RWPE1 (cell line): Measurements from ENCODE around the gene GPER1.

Source experiments
- CTCF ChIA-PET: fragments of 350-600 bp; sonication (Branson Sonifier 250); formaldehyde crosslinking; extraction: SDS; loops from one replicate; lab custom pipeline; 2021; lab: Yijun Ruan, JAX
- POLR2A ChIA-PET: fragments of 400-600 bp; formaldehyde crosslinking; extraction: SDS; loops from one replicate; lab custom pipeline; 2020; ENCODE audit warnings: antibody characterized with exemption; ENCODE audit not compliant: low non-redundant PET; lab: Yijun Ruan, JAX
- DNase-seq: peaks from one replicate; pipeline ENCODE4 v3.0.0; 2012; ENCODE audit warnings: low spot score
- H3K27ac ChIP-seq: fragments of 450-650 bp; 2 replicates; pipeline ENCODE4 v1.5.1; 2017
- TF ChIP-seq, protein P1 (sequence below): fragments of 450-650 bp; conservative IDR thresholded peaks from 2 replicates; pipeline ENCODE4 v1.5.1; 2017; ENCODE audit warnings: low read depth, mild to moderate bottlenecking

The GPER1 gene

DNA sequence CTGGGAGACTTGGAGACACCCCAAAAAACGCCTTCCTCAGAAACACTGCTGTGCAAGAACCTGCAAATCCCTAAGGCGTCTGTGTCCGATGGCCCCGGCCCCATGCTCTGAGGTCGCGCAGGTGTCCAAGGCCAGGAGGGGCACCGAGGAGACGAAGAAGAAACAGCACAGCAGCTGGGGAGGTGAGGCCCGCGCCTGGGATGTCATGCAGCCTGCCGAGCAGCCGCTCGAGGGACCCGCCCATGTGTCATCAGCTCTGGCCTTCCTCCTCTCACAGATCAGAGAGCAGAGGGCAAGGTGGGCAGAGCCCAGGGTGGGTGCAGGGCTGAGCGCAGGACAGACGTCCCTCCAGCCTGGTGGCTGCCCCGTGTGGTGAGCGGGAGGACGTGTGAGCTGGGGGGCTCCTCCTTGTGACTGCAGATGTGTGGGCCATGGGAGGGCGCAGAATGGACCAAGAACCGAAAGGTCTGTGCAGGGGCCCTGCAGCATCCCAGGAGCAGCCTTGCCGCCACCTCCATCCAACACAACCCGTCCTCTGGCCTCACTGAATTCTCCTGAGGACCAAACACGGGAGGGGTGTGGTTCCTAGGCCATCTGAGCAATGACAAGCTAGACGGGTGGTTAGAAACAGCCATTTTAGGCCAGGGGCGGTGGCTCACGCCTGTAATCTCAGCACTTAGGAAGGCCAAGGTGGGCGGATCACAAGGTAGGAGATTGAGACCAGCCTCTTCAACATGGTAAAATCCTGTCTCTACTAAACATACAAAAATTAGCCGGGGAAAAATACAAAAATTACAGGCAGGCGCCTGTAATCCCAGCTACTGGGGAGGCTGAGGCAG is 13.1 kb upstream of the GPER1 start:
- peak overlapping the region; percentile 83 for H3K27ac ChIP-seq
- no peak for DNase-seq
- CTCF ChIA-PET = interaction anchor here (0.6 to 2.7 kb wide), 5 partner anchors 9 to 121 kb away, joined by 3 to 16 read pairs (median 7); no protein-coding TSS in a partner anchor
- TF ChIP-seq, protein P1, sequence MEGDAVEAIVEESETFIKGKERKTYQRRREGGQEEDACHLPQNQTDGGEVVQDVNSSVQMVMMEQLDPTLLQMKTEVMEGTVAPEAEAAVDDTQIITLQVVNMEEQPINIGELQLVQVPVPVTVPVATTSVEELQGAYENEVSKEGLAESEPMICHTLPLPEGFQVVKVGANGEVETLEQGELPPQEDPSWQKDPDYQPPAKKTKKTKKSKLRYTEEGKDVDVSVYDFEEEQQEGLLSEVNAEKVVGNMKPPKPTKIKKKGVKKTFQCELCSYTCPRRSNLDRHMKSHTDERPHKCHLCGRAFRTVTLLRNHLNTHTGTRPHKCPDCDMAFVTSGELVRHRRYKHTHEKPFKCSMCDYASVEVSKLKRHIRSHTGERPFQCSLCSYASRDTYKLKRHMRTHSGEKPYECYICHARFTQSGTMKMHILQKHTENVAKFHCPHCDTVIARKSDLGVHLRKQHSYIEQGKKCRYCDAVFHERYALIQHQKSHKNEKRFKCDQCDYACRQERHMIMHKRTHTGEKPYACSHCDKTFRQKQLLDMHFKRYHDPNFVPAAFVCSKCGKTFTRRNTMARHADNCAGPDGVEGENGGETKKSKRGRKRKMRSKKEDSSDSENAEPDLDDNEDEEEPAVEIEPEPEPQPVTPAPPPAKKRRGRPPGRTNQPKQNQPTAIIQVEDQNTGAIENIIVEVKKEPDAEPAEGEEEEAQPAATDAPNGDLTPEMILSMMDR = no peak
- POLR2A ChIA-PET = no interaction called here

DNA sequence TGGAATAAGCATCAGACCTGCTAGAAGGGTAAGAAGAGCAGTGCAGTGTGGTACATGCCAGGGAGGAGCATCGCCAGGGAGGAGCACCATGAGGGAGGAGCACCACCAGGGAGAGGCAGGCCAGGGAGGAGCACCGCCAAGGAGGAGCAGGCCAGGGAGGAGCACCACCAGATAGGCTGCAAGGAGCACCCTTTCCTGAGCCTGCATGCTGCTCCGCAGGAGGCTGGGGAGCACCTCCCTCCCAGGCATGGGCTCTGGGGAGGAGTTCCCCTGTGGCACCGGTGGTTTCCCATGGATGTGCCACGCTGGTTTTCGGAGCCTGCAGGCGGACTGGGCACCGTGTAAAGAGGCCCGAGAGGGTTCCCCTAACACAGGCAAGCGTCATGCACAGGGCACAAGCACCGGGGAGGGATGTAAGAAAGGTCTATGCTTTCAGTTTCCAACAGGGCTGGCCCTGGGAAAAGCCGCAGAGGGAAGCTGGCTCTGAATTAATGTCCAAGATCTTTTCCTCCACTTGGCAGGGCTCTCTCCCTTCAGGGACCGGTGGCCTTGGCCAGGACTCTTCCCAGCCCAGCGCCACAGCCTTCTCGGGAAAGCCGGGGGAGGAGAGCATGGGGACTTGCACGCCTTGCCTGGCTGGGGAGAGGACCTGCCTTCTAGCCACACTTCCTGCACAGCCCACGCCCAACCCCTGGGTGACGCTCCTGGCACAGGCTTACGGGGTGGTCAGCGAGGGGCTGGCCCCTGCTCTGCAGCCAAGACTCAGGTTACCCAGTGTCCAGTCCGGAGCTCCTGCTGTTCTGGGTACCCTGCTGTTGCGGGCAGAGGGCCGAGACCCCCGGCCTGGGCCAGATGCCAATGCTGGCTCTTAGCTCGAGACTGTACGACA is 11.5 kb upstream of the GPER1 start:
- no peak for DNase-seq
- ChIA-PET CTCF (interaction anchor here (0.5 to 2.7 kb wide), 5 partner anchors 10 to 108 kb away, joined by 3 to 16 read pairs (median 5); no protein-coding TSS in a partner anchor), POLR2A (no interaction called here)
- peak overlapping the region; percentile 83 for H3K27ac ChIP-seq
- TF ChIP-seq, protein P1 = no peak

DNA sequence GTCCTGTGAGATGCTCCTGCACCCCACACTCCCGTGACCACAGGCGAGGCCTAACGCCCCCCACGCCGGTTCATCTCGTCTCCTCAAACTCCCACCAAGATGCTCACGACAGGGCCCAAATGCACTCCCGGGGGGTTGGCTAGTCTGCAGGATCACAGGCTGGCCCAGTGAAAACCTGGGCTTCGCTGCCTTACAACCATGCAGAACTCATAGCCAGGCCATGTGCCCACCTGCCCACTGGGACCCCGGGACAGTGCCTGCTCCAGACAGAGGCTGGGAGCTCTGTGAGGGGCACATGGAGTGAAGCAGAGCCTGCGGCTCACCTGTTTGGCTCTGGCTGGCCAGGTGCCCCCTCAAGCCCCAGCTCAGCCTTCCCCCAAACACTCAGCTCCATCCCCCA is 9.4 kb upstream of the GPER1 start:
- H3K27ac ChIP-seq = peak overlapping the region; percentile 83; the same call in 1 of the 2 replicates
- ChIA-PET POLR2A (no interaction called here), CTCF (interaction anchor here (1.0 kb wide), 1 partner anchor 8 kb away, joined by 3 read pairs; no protein-coding TSS in a partner anchor)
- no peak for DNase-seq
- TF ChIP-seq, protein P1 = no peak

DNA sequence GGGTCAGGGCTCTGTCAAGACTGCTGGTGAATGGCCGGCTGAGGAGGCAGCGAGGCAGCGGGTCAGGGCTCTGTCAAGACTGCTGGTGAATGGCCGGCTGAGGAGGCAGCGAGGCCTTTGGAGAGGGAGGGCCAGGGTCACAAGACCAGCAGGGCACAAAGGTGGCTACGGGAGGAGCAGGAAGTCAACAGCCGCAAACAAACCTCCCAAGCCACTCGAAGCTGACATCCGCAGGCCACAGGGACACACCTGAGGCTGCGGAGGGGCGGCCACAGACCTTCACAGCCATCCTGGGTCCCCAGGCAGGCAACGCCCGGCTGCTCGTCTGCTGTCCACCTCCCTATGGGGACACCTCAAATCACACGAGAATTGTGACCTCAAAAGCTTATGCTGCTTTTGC is 8.9 kb upstream of the GPER1 start:
- TF ChIP-seq, protein P1 = no peak
- POLR2A ChIA-PET = no interaction called here
- CTCF ChIA-PET = no interaction called here
- 0 out of 2 replicates have a peak overlapping the region, but pooled peaks have one; percentile 16 for H3K27ac ChIP-seq
- DNase-seq = no peak

DNA sequence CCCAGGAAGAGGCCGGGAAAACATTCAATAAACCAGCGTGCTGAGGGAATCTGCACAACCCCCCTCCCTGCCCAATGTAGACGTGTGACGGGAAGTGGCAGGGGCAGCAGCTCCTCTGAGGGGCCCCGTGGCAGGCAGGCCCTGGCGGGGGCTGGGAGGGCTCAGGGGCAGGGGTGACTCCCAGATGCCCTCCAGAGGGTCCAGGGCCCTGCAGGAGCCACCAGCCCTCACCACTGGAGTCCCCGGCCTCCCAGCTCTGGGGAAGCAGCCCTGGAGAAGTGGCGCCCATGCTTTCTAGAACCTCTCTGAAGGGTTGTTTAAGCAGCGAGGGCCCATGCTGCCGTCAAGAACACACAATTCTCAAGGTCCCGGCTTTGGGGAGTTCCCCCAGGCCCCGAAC is 8.4 kb upstream of the GPER1 start:
- DNase-seq = no peak
- peak overlapping the region; percentile 16; the same call in 1 of the 2 replicates for H3K27ac ChIP-seq
- ChIA-PET CTCF (interaction anchor here (0.6 kb wide), 1 partner anchor 46 kb away, joined by 5 read pairs; no protein-coding TSS in a partner anchor), POLR2A (no interaction called here)
- TF ChIP-seq, protein P1 = no peak

DNA sequence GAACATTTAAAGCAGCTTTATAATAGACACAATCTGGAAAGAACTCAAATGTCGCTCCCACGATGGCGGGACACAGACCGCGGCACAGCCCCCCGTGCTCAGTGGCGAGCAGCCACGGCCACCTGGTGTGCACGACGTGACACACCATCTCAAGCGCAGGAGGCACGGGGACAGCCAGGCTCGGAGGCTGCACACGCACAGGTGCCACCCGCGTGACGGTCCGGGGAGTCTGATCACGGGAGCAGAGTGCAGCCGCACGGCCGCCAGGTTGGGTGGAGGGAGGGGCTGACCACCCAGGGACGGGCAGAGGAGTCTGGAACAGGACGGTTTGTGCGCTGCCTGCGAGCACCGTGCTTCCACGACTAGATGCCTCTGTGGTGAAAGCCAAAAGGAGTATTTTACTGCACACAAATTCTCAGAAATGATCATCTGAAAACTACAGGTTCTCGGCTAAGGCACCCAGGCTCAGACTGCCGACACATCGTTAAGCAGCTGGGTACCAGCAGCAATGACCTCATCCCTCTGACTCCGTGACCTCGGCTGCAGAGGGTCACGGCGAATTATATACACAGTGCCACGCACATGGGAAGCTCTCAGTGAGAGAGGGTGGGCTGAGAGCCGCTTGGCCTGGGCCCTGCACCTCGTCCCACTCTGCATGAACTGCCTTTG is 7.5 kb upstream of the GPER1 start:
- TF ChIP-seq, protein P1 = no peak
- CTCF ChIA-PET = interaction anchor here (0.6 kb wide), 1 partner anchor 91 kb away, joined by 7 read pairs; no protein-coding TSS in a partner anchor
- POLR2A ChIA-PET = no interaction called here
- H3K27ac ChIP-seq = no peak overlapping the region
- no peak for DNase-seq
